DND-41 (cell line): ENCODE measurements around the gene CRIP1.

Source experiments
- ATAC-seq: fragments of 200-7000 bp; cut with Tn5 transposase; 3 replicates; pipeline ENCODE4 v1.9.1; 2021; ENCODE audit warnings: low read depth; ENCODE audit not compliant: insufficient read depth
- DNase-seq: peaks from one replicate; pipeline ENCODE4 v3.0.0-alpha.2; 2020
- H2AFZ ChIP-seq: 2 replicates; pipeline ENCODE4 v1.6.0; 2012; ENCODE audit warnings: low read depth, low read length
- H3K27ac ChIP-seq: 2 replicates; pipeline ENCODE4 v1.5.1; 2012; ENCODE audit warnings: low read length, inconsistent platforms
- H3K27me3 ChIP-seq: fragments of 200-600 bp; sonication (generic); 2 replicates; pipeline ENCODE4 v1.6.0; 2012; ENCODE audit warnings: low read length, mild to moderate bottlenecking, inconsistent platforms; ENCODE audit not compliant: insufficient read depth, poor library complexity
- H3K36me3 ChIP-seq: 2 replicates; pipeline ENCODE4 v1.5.1; 2012; ENCODE audit warnings: low read length, inconsistent platforms; ENCODE audit not compliant: insufficient read depth
- H3K4me1 ChIP-seq: 2 replicates; pipeline ENCODE4 v1.5.1; 2012; ENCODE audit warnings: mild to moderate bottlenecking, low read length; ENCODE audit not compliant: insufficient read depth
- H3K4me2 ChIP-seq: 2 replicates; pipeline ENCODE4 v1.6.0; 2012; ENCODE audit warnings: mild to moderate bottlenecking, moderate library complexity, low read length, inconsistent platforms; ENCODE audit not compliant: insufficient read depth
- H3K4me3 ChIP-seq, 2 experiments: fragments of 200-600 bp in 1 of 2; shearing (Covaris generic) in 1 of 2; 2 replicates each; pipeline ENCODE4 v1.5.1; 2012 to 2016; ENCODE audit warnings: inconsistent platforms in 2 of 2, low read length in 2 of 2, mild to moderate bottlenecking in 2 of 2, low read depth in 1 of 2, moderate library complexity in 1 of 2
- H3K79me2 ChIP-seq: 2 replicates; pipeline ENCODE4 v1.6.0; 2012; ENCODE audit warnings: low read length, inconsistent platforms; ENCODE audit not compliant: insufficient read depth
- H3K9ac ChIP-seq: 2 replicates; pipeline ENCODE4 v1.6.0; 2012; ENCODE audit warnings: low read depth, mild to moderate bottlenecking, inconsistent platforms, low read length, moderate library complexity
- H3K9me3 ChIP-seq: 2 replicates; pipeline ENCODE4 v1.5.1; 2012; ENCODE audit warnings: low read length, moderate library complexity, mild to moderate bottlenecking, inconsistent platforms; ENCODE audit not compliant: insufficient read depth, severe bottlenecking
- H4K20me1 ChIP-seq: 2 replicates; pipeline ENCODE4 v1.6.0; 2012; ENCODE audit warnings: low read length; ENCODE audit not compliant: insufficient read depth
- EZH2 ChIP-seq: IDR thresholded peaks from 3 replicates; pipeline ENCODE4 v1.6.1; 2012; ENCODE audit warnings: borderline replicate concordance, low read depth, mild to moderate bottlenecking, moderate library complexity, low read length, inconsistent platforms; ENCODE audit not compliant: severe bottlenecking
- TF ChIP-seq, protein P1 (sequence below): IDR thresholded peaks from 2 replicates; pipeline ENCODE4 v1.5.1; 2012; ENCODE audit warnings: borderline replicate concordance, low read length, moderate library complexity, mild to moderate bottlenecking; ENCODE audit not compliant: poor library complexity, severe bottlenecking; ENCODE audit errors: extremely low read depth

The CRIP1 gene

DNA sequence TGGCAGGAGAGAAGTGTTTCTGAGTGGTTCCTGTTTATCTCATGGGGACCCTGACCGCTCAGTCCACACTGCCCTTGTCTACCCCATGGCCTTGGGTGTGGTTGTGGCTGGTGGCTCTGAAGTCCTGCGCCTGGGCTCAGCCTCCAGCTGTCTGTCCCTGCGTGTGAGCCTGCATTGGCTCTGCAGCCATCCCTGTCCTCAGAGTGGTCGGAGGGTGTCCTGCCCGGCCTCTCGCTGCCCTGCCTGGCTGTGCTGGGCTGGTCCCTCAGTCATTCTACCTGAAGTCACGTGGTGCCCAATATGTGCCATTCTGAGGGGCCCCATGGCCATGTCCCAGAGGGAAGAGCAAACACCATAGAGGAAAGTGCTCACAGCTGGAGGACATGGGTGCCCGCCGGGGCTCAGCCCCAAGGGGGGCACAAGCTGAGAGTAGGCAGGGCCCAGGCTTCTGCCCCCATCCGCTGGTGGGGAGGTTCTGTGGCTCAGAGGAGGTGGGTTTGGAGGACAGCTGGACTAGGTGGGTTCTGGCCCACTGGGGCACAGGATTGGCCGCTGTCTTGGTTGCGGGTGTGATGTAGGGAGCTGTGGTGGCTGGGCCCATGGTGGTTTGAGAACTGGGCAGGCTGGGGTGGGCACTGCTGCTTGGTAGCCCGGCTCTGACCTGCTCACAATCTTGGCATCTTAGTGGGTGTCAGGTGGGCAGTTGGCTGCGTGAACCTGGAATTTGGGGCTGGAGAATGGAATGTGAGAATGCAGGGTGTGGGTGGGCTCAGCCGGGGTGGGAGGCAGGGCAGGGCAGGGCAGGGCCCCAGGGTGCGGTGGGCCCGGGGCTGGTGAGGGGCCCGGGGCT is 16.0 kb downstream of the CRIP1 start:
- ATAC-seq (no peak), DNase-seq (no peak)
- Histone ChIP-seq H3K27ac (no peak overlapping the region), H3K36me3 (peaks cover 17% of the 10 kb centered on the region), H2AFZ (no peak overlapping the region), H3K4me3 (no peak overlapping the region), H3K27me3 (peaks cover 2% of the 10 kb centered on the region), H3K4me2 (no peak overlapping the region), H3K9me3 (no peaks in the 10 kb centered on the region), H3K4me1 (no peaks in the 10 kb centered on the region), H3K79me2 (no peaks in the 10 kb centered on the region), H4K20me1 (peaks cover 14% of the 10 kb centered on the region), H3K9ac (no peak overlapping the region)
- TF ChIP-seq, protein P1, sequence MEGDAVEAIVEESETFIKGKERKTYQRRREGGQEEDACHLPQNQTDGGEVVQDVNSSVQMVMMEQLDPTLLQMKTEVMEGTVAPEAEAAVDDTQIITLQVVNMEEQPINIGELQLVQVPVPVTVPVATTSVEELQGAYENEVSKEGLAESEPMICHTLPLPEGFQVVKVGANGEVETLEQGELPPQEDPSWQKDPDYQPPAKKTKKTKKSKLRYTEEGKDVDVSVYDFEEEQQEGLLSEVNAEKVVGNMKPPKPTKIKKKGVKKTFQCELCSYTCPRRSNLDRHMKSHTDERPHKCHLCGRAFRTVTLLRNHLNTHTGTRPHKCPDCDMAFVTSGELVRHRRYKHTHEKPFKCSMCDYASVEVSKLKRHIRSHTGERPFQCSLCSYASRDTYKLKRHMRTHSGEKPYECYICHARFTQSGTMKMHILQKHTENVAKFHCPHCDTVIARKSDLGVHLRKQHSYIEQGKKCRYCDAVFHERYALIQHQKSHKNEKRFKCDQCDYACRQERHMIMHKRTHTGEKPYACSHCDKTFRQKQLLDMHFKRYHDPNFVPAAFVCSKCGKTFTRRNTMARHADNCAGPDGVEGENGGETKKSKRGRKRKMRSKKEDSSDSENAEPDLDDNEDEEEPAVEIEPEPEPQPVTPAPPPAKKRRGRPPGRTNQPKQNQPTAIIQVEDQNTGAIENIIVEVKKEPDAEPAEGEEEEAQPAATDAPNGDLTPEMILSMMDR: no peak
- TF ChIP-seq EZH2: no peak

GRCh38 chr14:105503296-105503640 is 16.6 kb downstream of the CRIP1 start:
- Histone ChIP-seq H4K20me1 (peaks cover 16% of the 10 kb centered on the region), H3K36me3 (peaks cover 11% of the 10 kb centered on the region), H3K79me2 (no peaks in the 10 kb centered on the region), H3K4me3 (no peak overlapping the region), H3K9me3 (no peaks in the 10 kb centered on the region), H3K9ac (no peak overlapping the region), H3K27ac (no peak overlapping the region), H2AFZ (no peak overlapping the region), H3K27me3 (peaks cover 7% of the 10 kb centered on the region), H3K4me2 (no peak overlapping the region), H3K4me1 (no peaks in the 10 kb centered on the region)
- TF ChIP-seq, protein P1: no peak
- TF ChIP-seq EZH2: no peak
- DNase-seq (no peak), ATAC-seq (no peak)

GRCh38 chr14:105503935-105504692 is 17.4 kb downstream of the CRIP1 start:
- no peak overlapping the region for H3K4me2 ChIP-seq
- ATAC-seq (no peak), DNase-seq (no peak)
- no peak overlapping the region for H3K27ac ChIP-seq
- no peaks in the 10 kb centered on the region for H3K9me3 ChIP-seq
- no peak overlapping the region for H3K9ac ChIP-seq
- no peak overlapping the region for H3K4me3 ChIP-seq
- peaks cover 2% of the 10 kb centered on the region; the same call in 1 of the 2 replicates for H3K36me3 ChIP-seq
- peaks cover 7% of the 10 kb centered on the region for H3K27me3 ChIP-seq
- H2AFZ ChIP-seq: no peak overlapping the region
- no peaks in the 10 kb centered on the region for H3K79me2 ChIP-seq
- H3K4me1 ChIP-seq: no peaks in the 10 kb centered on the region
- no peak for TF ChIP-seq EZH2
- TF ChIP-seq, protein P1: no peak
- peaks cover 16% of the 10 kb centered on the region for H4K20me1 ChIP-seq
